HG03064 (cell line): ENCODE results near the gene OTOP3.
"Not testable (repeated sequence)": the region's sequence is repeated elsewhere in the genome, so short reads cannot be mapped to it uniquely, and the experiment has no call there.

Experiments
- ATAC-seq: cut with Tn5 transposase; IDR thresholded peaks from one replicate; pipeline ENCODE4 v1.9.1; 2021; ENCODE audit warnings: low read depth; ENCODE audit not compliant: unreplicated experiment

OTOP3 gene

GRCh38 chr17:74935585-74936469, at the start of gene OTOP3:
TSS of gene OTOP3 (plus strand) at chr17:74935898. CDS start at chr17:74935922, 24 bp downstream.
- no peak for ATAC-seq

GRCh38 chr17:74888469-74888868, 47.2 kb upstream of the OTOP3 start:
- ATAC-seq = no peak

GRCh38 chr17:74890554-74890953, 45.1 kb upstream of the OTOP3 start:
- ATAC-seq = no peak

- ATAC-seq = no peak
Observed at GRCh38 chr17:74892013-74892841, 43.5 kb upstream of the OTOP3 start.

- ATAC-seq = no peak
Observed at GRCh38 chr17:74892974-74893911, 42.5 kb upstream of the OTOP3 start, which contains the start of gene FADS6. TSS of gene FADS6 (minus strand) at chr17:74893633. CDS start at chr17:74893595, 38 bp downstream.

- no peak for ATAC-seq
Observed at GRCh38 chr17:74893936-74894671, 41.6 kb upstream of the OTOP3 start.

GRCh38 chr17:74898376-74898946, 37.2 kb upstream of the OTOP3 start:
- no peak for ATAC-seq

- no peak for ATAC-seq
Observed at GRCh38 chr17:74900208-74900607, 35.5 kb upstream of the OTOP3 start.

- ATAC-seq = no peak
Observed at GRCh38 chr17:74901353-74902135, 34.2 kb upstream of the OTOP3 start.

GRCh38 chr17:74903034-74903433, 32.7 kb upstream of the OTOP3 start:
- ATAC-seq = no peak

- ATAC-seq = no peak
Observed at GRCh38 chr17:74903671-74904070, 32.0 kb upstream of the OTOP3 start.

- no peak for ATAC-seq
Observed at GRCh38 chr17:74904687-74905409, 30.9 kb upstream of the OTOP3 start.

- not testable (repeated sequence) for ATAC-seq
Observed at GRCh38 chr17:74906214-74906793, 29.4 kb upstream of the OTOP3 start.

GRCh38 chr17:74907012-74907411, 28.7 kb upstream of the OTOP3 start:
- no peak for ATAC-seq

GRCh38 chr17:74909097-74909496, 26.6 kb upstream of the OTOP3 start:
- not testable (repeated sequence) for ATAC-seq

- ATAC-seq = not testable (repeated sequence)
Observed at GRCh38 chr17:74911423-74911822, 24.3 kb upstream of the OTOP3 start.

GRCh38 chr17:74916136-74916850, 19.4 kb upstream of the OTOP3 start:
- no peak for ATAC-seq
